ENCODE data around the gene SLC33A1. TPM values are rescaled to one million over a fixed set of nuclear protein-coding genes. Genes with fewer than 3 reads are reported as not detected.
A peak's percentile ranks its signal among the peaks of the same experiment; 100 is the strongest.

Gene SLC33A1
- total RNA-seq, 1 donor from 2014 or later: 27.0 TPM

DNA sequence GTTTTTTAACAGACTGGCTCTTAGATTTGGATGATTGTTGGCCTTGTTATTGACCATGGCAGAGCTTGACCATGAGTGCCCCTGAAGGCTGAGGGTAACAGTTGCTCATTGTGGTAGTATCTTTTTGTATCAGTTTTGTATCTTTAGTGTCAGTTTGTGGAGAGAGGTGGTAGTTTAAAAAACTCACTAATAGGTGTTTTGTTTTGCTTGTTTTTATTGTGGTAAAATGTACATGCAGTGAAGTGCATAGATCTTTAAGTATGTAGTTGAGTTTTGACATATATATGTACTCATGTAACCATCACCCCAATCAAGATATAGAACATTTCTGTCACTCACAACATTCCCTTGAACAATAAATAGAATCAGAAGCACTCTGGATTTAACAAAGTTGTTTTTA lies 26.1 kb upstream of the SLC33A1 start:
- no peak for DNase-seq (ENCODE audit: extremely low spot score in 2 of 2)
- intact Hi-C loops (cut with DNase I): no loop called here
- TF ChIP-seq POLR2AphosphoS5 (IDR thresholded peaks at IDR 0.05; ENCODE audit: insufficient read depth in 1 of 2, low read depth in 1 of 2): no peak
- Histone ChIP-seq H3K27ac (no peak overlapping the region), H3K36me3 (no peaks in the 10 kb centered on the region), H3K4me3 (no peak overlapping the region), H3K9me3 (no peaks in the 10 kb centered on the region), H3K4me1 (peaks cover 38% of the 10 kb centered on the region), H3K27me3 (no peaks in the 10 kb centered on the region)

DNA sequence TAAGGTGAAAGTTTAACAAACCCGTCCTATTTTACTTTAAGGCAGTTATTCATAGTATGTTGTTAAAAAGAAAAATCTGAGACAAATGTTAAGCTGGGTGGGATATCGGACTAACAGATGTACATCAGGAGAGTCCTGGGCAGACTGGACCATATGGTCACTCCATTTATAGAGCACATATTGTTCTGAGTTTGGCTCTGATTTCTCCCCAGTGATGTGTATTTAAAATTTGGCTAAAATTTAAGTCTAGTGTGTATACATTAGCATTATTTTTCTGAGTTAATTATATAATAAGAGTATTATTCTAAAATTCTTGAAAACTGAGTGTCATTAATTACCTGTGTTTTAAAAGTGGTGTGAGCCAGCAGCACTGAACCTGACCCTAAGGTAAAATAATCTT lies 22.3 kb upstream of the SLC33A1 start:
- H3K4me3 ChIP-seq: no peak overlapping the region
- TF ChIP-seq POLR2A (IDR thresholded peaks at IDR 0.05) (no peak), POLR2AphosphoS5 (IDR thresholded peaks at IDR 0.05; ENCODE audit: insufficient read depth in 1 of 2, low read depth in 1 of 2) (no peak)
- TF ChIP-seq, protein P1, sequence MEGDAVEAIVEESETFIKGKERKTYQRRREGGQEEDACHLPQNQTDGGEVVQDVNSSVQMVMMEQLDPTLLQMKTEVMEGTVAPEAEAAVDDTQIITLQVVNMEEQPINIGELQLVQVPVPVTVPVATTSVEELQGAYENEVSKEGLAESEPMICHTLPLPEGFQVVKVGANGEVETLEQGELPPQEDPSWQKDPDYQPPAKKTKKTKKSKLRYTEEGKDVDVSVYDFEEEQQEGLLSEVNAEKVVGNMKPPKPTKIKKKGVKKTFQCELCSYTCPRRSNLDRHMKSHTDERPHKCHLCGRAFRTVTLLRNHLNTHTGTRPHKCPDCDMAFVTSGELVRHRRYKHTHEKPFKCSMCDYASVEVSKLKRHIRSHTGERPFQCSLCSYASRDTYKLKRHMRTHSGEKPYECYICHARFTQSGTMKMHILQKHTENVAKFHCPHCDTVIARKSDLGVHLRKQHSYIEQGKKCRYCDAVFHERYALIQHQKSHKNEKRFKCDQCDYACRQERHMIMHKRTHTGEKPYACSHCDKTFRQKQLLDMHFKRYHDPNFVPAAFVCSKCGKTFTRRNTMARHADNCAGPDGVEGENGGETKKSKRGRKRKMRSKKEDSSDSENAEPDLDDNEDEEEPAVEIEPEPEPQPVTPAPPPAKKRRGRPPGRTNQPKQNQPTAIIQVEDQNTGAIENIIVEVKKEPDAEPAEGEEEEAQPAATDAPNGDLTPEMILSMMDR (IDR thresholded peaks at IDR 0.05): no peak
- H3K36me3 ChIP-seq: no peaks in the 10 kb centered on the region
- no peak overlapping the region for H3K27ac ChIP-seq
- H3K27me3 ChIP-seq: no peaks in the 10 kb centered on the region
- DNase-seq (ENCODE audit: extremely low spot score in 2 of 2): no peak
- H3K4me1 ChIP-seq: peaks cover 61% of the 10 kb centered on the region
- intact Hi-C loops (cut with DNase I): no loop called here
- no peaks in the 10 kb centered on the region for H3K9me3 ChIP-seq

DNA sequence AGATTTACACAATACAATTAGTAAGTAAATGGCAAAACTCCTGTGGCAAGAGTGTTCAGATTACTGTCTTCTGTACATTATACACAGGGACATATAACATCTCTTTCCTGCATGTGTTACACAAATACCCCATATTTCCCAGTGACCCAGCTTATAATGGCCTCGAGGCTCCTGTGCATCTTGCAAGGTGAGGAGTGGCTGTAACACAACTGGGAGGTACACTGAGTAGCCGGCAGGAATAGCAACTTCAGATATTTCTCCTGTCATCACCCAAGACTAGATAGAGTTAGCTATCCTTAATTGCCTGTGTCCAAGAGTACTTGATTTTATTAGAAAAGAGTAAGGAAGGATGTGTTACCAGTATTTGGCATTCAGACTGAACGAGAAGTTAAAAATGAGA lies 21.8 kb upstream of the SLC33A1 start:
- DNase-seq (ENCODE audit: extremely low spot score in 2 of 2): no peak
- H3K9me3 ChIP-seq: no peaks in the 10 kb centered on the region
- no peaks in the 10 kb centered on the region for H3K36me3 ChIP-seq
- H3K4me3 ChIP-seq: no peak overlapping the region
- peaks cover 61% of the 10 kb centered on the region for H3K4me1 ChIP-seq
- TF ChIP-seq POLR2A (IDR thresholded peaks at IDR 0.05) (no peak), POLR2AphosphoS5 (IDR thresholded peaks at IDR 0.05; ENCODE audit: insufficient read depth in 1 of 2, low read depth in 1 of 2) (no peak)
- TF ChIP-seq, protein P1 (IDR thresholded peaks at IDR 0.05): no peak
- H3K27ac ChIP-seq: no peak overlapping the region
- no peaks in the 10 kb centered on the region for H3K27me3 ChIP-seq
- intact Hi-C loops (cut with DNase I): no loop called here

DNA sequence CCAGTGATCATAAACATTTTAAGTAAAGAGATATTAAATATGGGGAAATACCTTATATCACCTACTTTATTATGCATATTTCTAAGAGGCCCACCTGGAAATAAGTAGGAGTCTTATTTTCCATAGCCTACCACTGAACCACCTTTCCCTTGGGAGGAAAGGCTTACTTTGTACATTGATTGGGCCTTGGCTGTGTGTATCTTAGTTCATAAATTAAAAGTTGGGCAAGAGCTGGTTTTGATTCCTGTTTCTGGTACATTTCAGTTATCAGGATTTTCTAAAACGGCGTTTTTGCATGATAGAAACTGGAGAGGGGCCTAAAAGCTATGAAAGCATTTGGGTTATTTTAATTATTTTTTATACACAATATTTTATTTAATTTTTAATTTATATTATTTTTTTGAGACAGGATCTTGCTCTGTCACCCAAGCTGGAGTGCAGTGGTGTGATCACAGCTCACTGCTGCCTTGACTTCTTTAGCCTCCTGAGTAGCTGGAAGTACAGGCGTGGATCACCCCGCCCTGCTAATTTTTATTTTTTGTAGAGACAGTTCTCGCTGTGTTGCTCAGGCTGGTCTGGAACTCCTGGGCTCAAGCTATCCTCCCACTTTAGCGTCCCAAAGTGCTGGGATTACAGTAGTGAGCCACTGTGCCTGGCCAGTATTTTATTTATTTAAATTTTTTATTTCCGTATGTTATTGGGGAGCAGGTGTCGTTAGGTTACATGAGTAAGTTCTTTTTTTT lies 18.8 kb upstream of the SLC33A1 start:
- intact Hi-C loops (cut with DNase I): no loop called here
- H3K4me3 ChIP-seq: no peak overlapping the region
- no peaks in the 10 kb centered on the region for H3K27me3 ChIP-seq
- TF ChIP-seq POLR2A (IDR thresholded peaks at IDR 0.05): no peak
- TF ChIP-seq POLR2AphosphoS5 (IDR thresholded peaks at IDR 0.05; ENCODE audit: insufficient read depth in 1 of 2, low read depth in 1 of 2): no peak
- TF ChIP-seq, protein P1 (IDR thresholded peaks at IDR 0.05): no peak
- H3K9me3 ChIP-seq: no peaks in the 10 kb centered on the region
- H3K36me3 ChIP-seq: no peaks in the 10 kb centered on the region
- peaks cover 58% of the 10 kb centered on the region for H3K4me1 ChIP-seq
- no peak for DNase-seq (ENCODE audit: extremely low spot score in 2 of 2)
- no peak overlapping the region for H3K27ac ChIP-seq

DNA sequence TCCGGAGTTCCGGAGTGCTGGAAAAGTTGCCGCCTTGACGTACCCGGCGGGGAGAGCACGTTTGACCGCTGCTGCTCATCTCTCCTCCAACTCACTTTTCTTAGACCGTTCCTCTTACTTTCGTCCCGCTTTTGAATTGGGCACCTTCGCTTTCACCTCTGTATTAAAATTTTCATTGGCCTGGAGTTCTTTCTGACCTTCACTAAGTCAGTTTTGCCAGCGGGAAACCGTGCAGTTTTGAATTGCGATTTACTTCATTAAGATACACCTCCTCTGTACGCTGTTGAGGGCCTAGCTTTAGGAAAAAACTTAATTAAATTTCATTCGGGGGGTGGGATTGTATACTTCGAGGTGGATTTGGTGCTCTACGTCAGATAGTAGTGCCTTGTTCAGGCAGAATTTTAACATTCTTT lies 17.5 kb upstream of the SLC33A1 start:
- H3K4me1 ChIP-seq: peaks cover 50% of the 10 kb centered on the region
- no peaks in the 10 kb centered on the region for H3K36me3 ChIP-seq
- H3K27me3 ChIP-seq: no peaks in the 10 kb centered on the region
- peak overlapping the region; percentile 93 to 100 for H3K4me3 ChIP-seq
- intact Hi-C loops (cut with DNase I): no loop called here
- no peak for DNase-seq (ENCODE audit: extremely low spot score in 2 of 2)
- no peaks in the 10 kb centered on the region for H3K9me3 ChIP-seq
- H3K27ac ChIP-seq: peak overlapping the region; percentile 99
- TF ChIP-seq POLR2A (IDR thresholded peaks at IDR 0.05) (no peak), POLR2AphosphoS5 (IDR thresholded peaks at IDR 0.05; ENCODE audit: insufficient read depth in 1 of 2, low read depth in 1 of 2) (no peak)
- TF ChIP-seq, protein P1 (IDR thresholded peaks at IDR 0.05): no peak

All from vagina (tissue), 2 donors.